Stimulated activated CD8-positive, alpha-beta memory T cell treated with anti-CD3 and anti-CD28 coated beads, Interleukin-4, amount 100 ng/mL, for 4 hours (primary cell): ENCODE measurements around the gene TLDC2.
"Not testable (repeated sequence)": the region's sequence is repeated elsewhere in the genome, so short reads cannot be mapped to it uniquely, and the experiment has no call there.

Experiments used
- DNase-seq, 2 donors: peaks; one replicate each; pipeline ENCODE4 v3.0.0-alpha.2; 2020; ENCODE audit warnings: low read depth in 2 of 2, low spot score in 1 of 2

The TLDC2 gene

GRCh38 chr20:36875702-36876472 lies at the start of gene TLDC2:
Gene TLDC2, plus strand, starts transcription at chr20:36876138. Its CDS starts 37 bp downstream, at chr20:36876175.
- no peak for DNase-seq

- DNase-seq: no peak
These were observed 49.2 kb upstream of the TLDC2 start for GRCh38 chr20:36826554-36827244.

GRCh38 chr20:36827541-36828279 lies 48.2 kb upstream of the TLDC2 start:
- DNase-seq: no peak

GRCh38 chr20:36830791-36831691 lies 44.9 kb upstream of the TLDC2 start:
- DNase-seq: no peak

GRCh38 chr20:36832791-36833190 lies 43.1 kb upstream of the TLDC2 start:
- no peak for DNase-seq

- DNase-seq: no peak
These were observed 42.5 kb upstream of the TLDC2 start for GRCh38 chr20:36833275-36834020.

GRCh38 chr20:36835025-36835424 lies 40.9 kb upstream of the TLDC2 start:
- no peak for DNase-seq

GRCh38 chr20:36835453-36836198 lies 40.3 kb upstream of the TLDC2 start:
- DNase-seq: peak; percentile 44 to 66

- no peak for DNase-seq
These were observed 39.2 kb upstream of the TLDC2 start for GRCh38 chr20:36836591-36837269.

GRCh38 chr20:36838376-36838775 lies 37.6 kb upstream of the TLDC2 start:
- DNase-seq: not testable (repeated sequence)

GRCh38 chr20:36839150-36839549 lies 36.8 kb upstream of the TLDC2 start:
- DNase-seq: no peak

GRCh38 chr20:36841030-36841429 lies 34.9 kb upstream of the TLDC2 start:
- DNase-seq: not testable (repeated sequence)

- DNase-seq: no peak
These were observed 30.5 kb upstream of the TLDC2 start for GRCh38 chr20:36845288-36845971.

- DNase-seq: no peak
These were observed 28.8 kb upstream of the TLDC2 start for GRCh38 chr20:36847009-36847709.

GRCh38 chr20:36847710-36848040 lies 28.3 kb upstream of the TLDC2 start:
- no peak for DNase-seq

GRCh38 chr20:36848078-36848660 lies 27.8 kb upstream of the TLDC2 start:
- no peak for DNase-seq

GRCh38 chr20:36848677-36849076 lies 27.3 kb upstream of the TLDC2 start:
- DNase-seq: no peak
